A549 (cell line): ENCODE data around the gene C1QBP.

Experiments
- CEBPB ChIP-seq, 2 experiments: fragments of >200 bp in 1 of 2; sonication (Bioruptor Twin) in 1 of 2; formaldehyde crosslinking in 1 of 2; IDR thresholded peaks; 2 replicates each; pipeline ENCODE4 v1.6.1; 2012 to 2016
- CTCF ChIP-seq: fragments of >200 bp; sonication (Bioruptor Twin); formaldehyde crosslinking; IDR thresholded peaks from 3 replicates; pipeline ENCODE4 v1.5.1; 2016
- EP300 ChIP-seq, 2 experiments: fragments of >200 bp; sonication (Bioruptor Twin); formaldehyde crosslinking; IDR thresholded peaks; 2 replicates in 1 of 2; 3 replicates in 1 of 2; pipeline ENCODE4 v1.6.1; 2016 to 2017
- HES2 ChIP-seq: fragments of >200 bp; sonication (Bioruptor Twin); formaldehyde crosslinking; IDR thresholded peaks from 2 replicates; pipeline ENCODE4 v1.6.1; 2016
- HOXA7 ChIP-seq: fragments of 250-450 bp; sonication (Bioruptor Pico); IDR thresholded peaks from 2 replicates; pipeline ENCODE4 v1.5.0; 2020; ENCODE audit warnings: mild to moderate bottlenecking, moderate library complexity
- JUN ChIP-seq, 2 experiments: fragments of >200 bp; sonication (Bioruptor Twin); formaldehyde crosslinking; IDR thresholded peaks; 2 replicates in 1 of 2; 3 replicates in 1 of 2; pipeline ENCODE4 v1.6.1; 2016 to 2017
- MAX ChIP-seq: IDR thresholded peaks from 2 replicates; pipeline ENCODE4 v1.6.1; 2012
- MAZ ChIP-seq: fragments of 150-350 bp; IDR thresholded peaks from 2 replicates; pipeline ENCODE4 v1.6.1; 2014; ENCODE audit warnings: antibody characterized with exemption, low read depth, low read length, borderline replicate concordance
- POLR2A ChIP-seq: IDR thresholded peaks from 2 replicates; pipeline ENCODE4 v1.6.1; 2012; ENCODE audit warnings: mild to moderate bottlenecking, low read length
- RFX5 ChIP-seq: fragments of 450-650 bp; IDR thresholded peaks from 2 replicates; pipeline ENCODE4 v1.7.1; 2014; ENCODE audit warnings: antibody characterized with exemption, mild to moderate bottlenecking, moderate library complexity
- SMC3 ChIP-seq: fragments of >200 bp; sonication (Bioruptor Twin); formaldehyde crosslinking; IDR thresholded peaks from 3 replicates; pipeline ENCODE4 v1.6.1; 2018; ENCODE audit warnings: inconsistent platforms
- ZFP36 ChIP-seq: fragments of 450-650 bp; IDR thresholded peaks from 2 replicates; pipeline ENCODE4 v1.6.1; 2014; ENCODE audit warnings: borderline replicate concordance; ENCODE audit not compliant: partially characterized antibody

- TF ChIP-seq JUN (IDR thresholded peaks at IDR 0.05), result no peak
- TF ChIP-seq EP300 (IDR thresholded peaks at IDR 0.05), result no peak
- no peak for TF ChIP-seq RFX5
- TF ChIP-seq CEBPB (IDR thresholded peaks at IDR 0.05), result no peak
- TF ChIP-seq MAZ, result no peak
- no peak for TF ChIP-seq CTCF
- no peak for TF ChIP-seq SMC3
- TF ChIP-seq MAX, result no peak
- no peak for TF ChIP-seq POLR2A
- no peak for TF ChIP-seq HOXA7
- no peak for TF ChIP-seq HES2
- no peak for TF ChIP-seq ZFP36
These were observed 28.5 kb upstream of the C1QBP start for GRCh38 chr17:5467416-5467815.
